ENCODE results near the gene CD300LF. TPM values are rescaled to one million over a fixed set of nuclear protein-coding genes. Genes with fewer than 3 reads are reported as not detected.

CD300LF gene
- total RNA-seq, 1 donor: not detected

GRCh38 chr17:74740641-74741387, 28.1 kb upstream of the CD300LF start:
- peak; percentile 42 for DNase-seq (ENCODE audit: insufficient read length, low spot score, missing footprints)
- Histone ChIP-seq H2AFZ (ENCODE audit: low read length) (no peak overlapping the region), H3K27ac (ENCODE audit: low read depth, low read length) (no peak overlapping the region), H3K4me1 (ENCODE audit: insufficient read depth, low read length) (no peaks in the 10 kb centered on the region), H3K4me3 (ENCODE audit: insufficient read depth, low read length) (no peak overlapping the region), H4K20me1 (ENCODE audit: insufficient read depth, low read length) (no peaks in the 10 kb centered on the region), H3K9me3 (ENCODE audit: low read depth, low read length) (no peaks in the 10 kb centered on the region), H3K4me2 (ENCODE audit: insufficient read depth, low read length) (no peak overlapping the region), H3K36me3 (ENCODE audit: insufficient read depth, low read length) (no peaks in the 10 kb centered on the region), H3K27me3 (ENCODE audit: insufficient read depth, low read length) (peaks cover 43% of the 10 kb centered on the region), H3K79me2 (ENCODE audit: insufficient read depth, low read length) (no peaks in the 10 kb centered on the region)
- TF ChIP-seq CTCF (IDR thresholded peaks at IDR 0.05; ENCODE audit: extremely low read depth, low read depth, low read length): no peak

- H3K36me3 ChIP-seq (ENCODE audit: insufficient read depth, low read length): no peaks in the 10 kb centered on the region
- H3K27me3 ChIP-seq (ENCODE audit: insufficient read depth, low read length): peaks cover 49% of the 10 kb centered on the region
- H2AFZ ChIP-seq (ENCODE audit: low read length): no peak overlapping the region
- H3K4me1 ChIP-seq (ENCODE audit: insufficient read depth, low read length): no peaks in the 10 kb centered on the region
- H3K79me2 ChIP-seq (ENCODE audit: insufficient read depth, low read length): no peaks in the 10 kb centered on the region
- TF ChIP-seq CTCF (IDR thresholded peaks at IDR 0.05; ENCODE audit: extremely low read depth, low read depth, low read length): no peak
- H3K27ac ChIP-seq (ENCODE audit: low read depth, low read length): no peak overlapping the region
- H4K20me1 ChIP-seq (ENCODE audit: insufficient read depth, low read length): no peaks in the 10 kb centered on the region
- peak; percentile 44 for DNase-seq (ENCODE audit: insufficient read length, low spot score, missing footprints)
- no peak overlapping the region for H3K4me2 ChIP-seq (ENCODE audit: insufficient read depth, low read length)
- no peaks in the 10 kb centered on the region for H3K9me3 ChIP-seq (ENCODE audit: low read depth, low read length)
- no peak overlapping the region for H3K4me3 ChIP-seq (ENCODE audit: insufficient read depth, low read length)
These were observed 27.4 kb upstream of the CD300LF start for GRCh38 chr17:74740173-74740572.

- peak; percentile 56 for DNase-seq (ENCODE audit: insufficient read length, low spot score, missing footprints)
- Histone ChIP-seq H3K4me2 (ENCODE audit: insufficient read depth, low read length) (no peak overlapping the region), H3K27ac (ENCODE audit: low read depth, low read length) (no peak overlapping the region), H3K36me3 (ENCODE audit: insufficient read depth, low read length) (no peaks in the 10 kb centered on the region), H4K20me1 (ENCODE audit: insufficient read depth, low read length) (no peaks in the 10 kb centered on the region), H3K79me2 (ENCODE audit: insufficient read depth, low read length) (no peaks in the 10 kb centered on the region), H3K4me1 (ENCODE audit: insufficient read depth, low read length) (no peaks in the 10 kb centered on the region), H3K9me3 (ENCODE audit: low read depth, low read length) (no peaks in the 10 kb centered on the region), H3K27me3 (ENCODE audit: insufficient read depth, low read length) (peaks cover 52% of the 10 kb centered on the region), H2AFZ (ENCODE audit: low read length) (no peak overlapping the region), H3K4me3 (ENCODE audit: insufficient read depth, low read length) (no peak overlapping the region)
- TF ChIP-seq CTCF (IDR thresholded peaks at IDR 0.05; ENCODE audit: extremely low read depth, low read depth, low read length): no peak
These were observed 26.6 kb upstream of the CD300LF start for GRCh38 chr17:74739227-74739831.
